NCI-H1694 (cell line): ENCODE results near the gene TMEM204.
"Not testable (repeated sequence)": the region's sequence is repeated elsewhere in the genome, so short reads cannot be mapped to it uniquely, and the experiment has no call there.

Experiments used
- DNase-seq: peaks from one replicate; lab custom pipeline; 2025; lab: John Stamatoyannopoulos, UW

TMEM204 gene

DNA sequence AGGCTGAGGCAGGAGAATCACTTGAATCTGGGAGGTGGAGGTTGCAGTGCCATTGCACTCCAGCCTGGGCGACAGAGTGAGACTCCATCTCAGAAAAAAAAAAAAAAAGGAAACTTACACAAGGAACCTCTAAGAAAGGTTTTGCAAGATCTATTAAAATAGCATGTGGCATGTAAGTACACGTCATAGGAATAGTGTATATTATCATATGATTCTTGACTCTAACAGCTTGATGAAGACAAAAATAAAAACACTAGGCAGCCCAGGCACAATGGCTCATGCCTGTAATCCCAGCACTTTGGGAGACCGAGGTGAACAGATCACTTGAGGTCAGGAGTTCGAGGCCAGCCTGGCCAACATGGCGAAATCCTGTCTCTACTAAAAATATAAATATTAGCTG lies 62.0 kb downstream of the TMEM204 start:
- not testable (repeated sequence) for DNase-seq

DNA sequence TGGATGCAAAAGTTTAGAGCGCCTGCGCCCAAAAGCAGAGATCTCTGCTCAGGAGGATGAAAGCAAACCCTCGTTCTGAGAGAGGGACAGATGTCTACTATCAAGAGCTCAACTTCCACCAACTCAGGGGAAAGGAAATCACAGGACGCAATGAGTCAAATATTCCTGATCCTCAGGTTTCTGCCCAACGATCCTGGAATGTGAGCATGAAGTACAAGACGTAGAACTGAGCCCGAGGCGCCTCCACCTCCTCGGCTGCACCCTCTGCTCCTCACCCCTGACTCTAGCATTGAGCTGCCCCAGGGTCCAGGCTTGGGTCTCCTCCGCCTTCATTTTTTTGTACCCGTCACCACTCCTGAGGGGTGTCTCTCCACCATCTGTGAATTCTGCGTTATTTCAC lies 63.0 kb downstream of the TMEM204 start:
- no peak for DNase-seq

DNA sequence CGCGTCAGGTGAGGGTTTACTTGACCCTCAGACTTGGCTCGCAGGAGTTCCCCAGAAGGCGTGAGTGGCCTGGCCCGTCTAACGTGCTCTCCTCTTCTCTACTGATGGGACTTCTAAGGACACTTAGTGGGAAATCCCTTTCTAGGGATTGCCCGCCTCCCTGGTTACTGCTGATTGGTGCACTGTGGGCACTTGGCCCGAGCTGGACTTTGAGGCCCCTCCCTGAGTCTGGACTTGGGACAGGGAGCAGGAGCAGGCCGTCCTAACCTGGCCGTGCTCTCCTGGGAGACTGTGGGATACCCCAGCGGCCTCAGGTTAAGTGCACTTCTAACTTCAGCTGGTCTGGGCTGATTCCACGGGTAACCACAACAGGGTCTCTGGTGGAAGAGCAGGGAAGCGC lies 63.7 kb downstream of the TMEM204 start:
- DNase-seq, result no peak

DNA sequence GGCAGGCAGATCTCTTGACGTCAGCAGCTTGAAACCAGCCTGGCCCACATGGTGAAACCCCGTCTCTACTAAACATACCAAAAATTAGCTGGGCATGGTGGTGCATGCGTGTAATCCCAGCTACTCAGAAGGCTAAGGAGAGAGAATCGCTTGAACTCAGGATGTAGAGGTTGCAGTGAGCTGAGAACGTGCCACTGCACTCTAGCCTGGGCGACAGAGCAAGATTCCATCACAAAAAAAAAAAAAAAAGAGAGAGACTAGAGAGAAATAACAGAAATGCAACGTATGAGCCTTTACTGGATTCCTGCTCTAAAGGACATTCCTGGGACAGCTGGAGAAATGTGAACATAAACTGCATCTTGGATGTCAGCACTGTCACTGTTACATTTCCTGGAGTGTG lies 67.6 kb downstream of the TMEM204 start:
- DNase-seq, result no peak

DNA sequence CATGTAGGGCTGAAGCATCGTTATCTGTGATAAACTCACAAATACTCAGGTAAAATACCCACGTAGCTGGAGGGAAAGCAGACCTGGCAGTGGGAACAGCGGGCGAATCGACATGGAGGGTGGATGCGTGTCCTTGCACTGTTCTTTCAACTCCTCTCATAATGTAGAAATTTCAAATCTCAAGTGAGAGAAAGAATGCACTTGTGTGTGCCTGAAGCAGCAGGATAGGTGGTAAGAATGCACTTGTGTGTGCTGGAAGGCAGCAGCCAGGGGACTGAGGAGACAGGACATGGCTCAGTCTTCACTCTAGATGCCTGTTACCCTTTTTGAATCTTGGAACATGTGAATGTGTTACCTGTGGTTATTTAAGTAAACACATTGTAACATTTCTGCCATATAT lies 68.0 kb downstream of the TMEM204 start:
- DNase-seq, result no peak

DNA sequence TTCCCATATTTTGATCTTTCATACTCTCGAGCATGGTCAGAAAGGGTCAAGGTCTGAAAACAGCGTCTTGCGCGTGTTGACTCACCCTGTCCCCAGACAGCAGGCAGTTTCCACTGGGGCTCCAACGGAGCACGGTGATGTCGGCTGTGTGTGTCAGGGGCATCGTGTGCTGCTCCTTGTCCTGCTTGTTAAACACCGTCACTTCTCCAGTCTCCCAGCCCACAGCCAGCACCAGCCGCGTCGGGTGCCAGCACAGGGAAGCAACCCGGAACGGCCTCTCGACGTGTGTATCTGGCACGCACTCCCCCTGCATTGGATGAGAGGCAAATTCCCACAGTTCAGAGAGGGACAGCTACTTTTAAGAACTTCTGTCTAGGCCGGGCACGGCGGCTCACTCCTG lies 68.8 kb downstream of the TMEM204 start:
- DNase-seq, result no peak
